Fibroblast of the aortic adventitia (primary cell): ENCODE results near the gene NRXN3. TPM values are rescaled to one million over a fixed set of nuclear protein-coding genes. Genes with fewer than 3 reads are reported as not detected.

Experiments
- DNase-seq: peaks from one replicate; pipeline ENCODE4 v3.0.0-alpha.2; 2010; ENCODE audit warnings: low read depth
- H3K4me3 ChIP-seq: 2 replicates; pipeline ENCODE4 v1.5.1; 2011; ENCODE audit warnings: low read depth, mild to moderate bottlenecking, control low read depth, low read length, moderate library complexity
- CTCF ChIP-seq: IDR thresholded peaks from 2 replicates; pipeline ENCODE4 v1.5.1; 2011; ENCODE audit warnings: mild to moderate bottlenecking, low read length, control low read depth, inconsistent platforms; ENCODE audit not compliant: insufficient read depth
- total RNA-seq: library from RNA; depleted of rRNA; stranded (reverse); fragments of >200 nt; gene quantifications from 2 replicates; pipeline ENCODE4 v1.2.3, GENCODE V29; 2012; ENCODE audit warnings: low replicate concordance

Gene NRXN3
- total RNA-seq, 1 donor, result 0.18 TPM

- no peak overlapping the region for H3K4me3 ChIP-seq
- no peak for DNase-seq
- TF ChIP-seq CTCF, result no peak
These were observed 38.6 kb upstream of the NRXN3 start for GRCh38 chr14:78131616-78132015.

- no peak for TF ChIP-seq CTCF
- no peak overlapping the region for H3K4me3 ChIP-seq
- peak; percentile 6 for DNase-seq
These were observed 34.7 kb upstream of the NRXN3 start for GRCh38 chr14:78135450-78135891.

GRCh38 chr14:78136695-78137094 lies 33.5 kb upstream of the NRXN3 start:
- TF ChIP-seq CTCF, result no peak
- no peak for DNase-seq
- no peak overlapping the region for H3K4me3 ChIP-seq

- TF ChIP-seq CTCF, result no peak
- DNase-seq, result no peak
These were observed 28.6 kb upstream of the NRXN3 start for GRCh38 chr14:78141590-78141989.

GRCh38 chr14:78142998-78143397 lies 27.2 kb upstream of the NRXN3 start:
- DNase-seq, result no peak
- no peak for TF ChIP-seq CTCF
- no peak overlapping the region for H3K4me3 ChIP-seq

More at GRCh38 chr14:78141590-78141989, 28.6 kb upstream of the NRXN3 start:
- no peak overlapping the region for H3K4me3 ChIP-seq

GRCh38 chr14:78143489-78144145 lies 26.6 kb upstream of the NRXN3 start:
- no peak overlapping the region for H3K4me3 ChIP-seq
- no peak for TF ChIP-seq CTCF
- DNase-seq, result peak; percentile 2
